Kidney (tissue), 14 donors: ENCODE data around the gene PIP5K1A. TPM values are rescaled to one million over a fixed set of nuclear protein-coding genes. Genes with fewer than 3 reads are reported as not detected.

Experiments used
- DNase-seq, 5 donors: peaks; one replicate each; pipeline ENCODE4 v3.0.0-alpha.2; 2013 to 2020
- FAIRE-seq: peaks from 2 replicates; lab custom pipeline; 2012; peaks lifted over from hg19 to GRCh38; lab: Jason Lieb, UNC
- H3K27ac ChIP-seq, 2 donors: one replicate each; pipeline ENCODE4 v1.7.0; 2013; ENCODE audit warnings: low read depth in 2 of 2, low read length in 2 of 2, inconsistent platforms in 1 of 2
- H3K27me3 ChIP-seq: one replicate; pipeline ENCODE4 v1.7.1; 2013; ENCODE audit warnings: low read length, inconsistent platforms; ENCODE audit not compliant: control insufficient read depth, insufficient read depth
- H3K36me3 ChIP-seq, 3 donors: one replicate each; pipeline versions ENCODE4 v1.7.0 to v1.7.1; 2013; ENCODE audit warnings: low read length in 3 of 3, control low read depth in 1 of 3, inconsistent platforms in 1 of 3; ENCODE audit not compliant: insufficient read depth in 3 of 3, control insufficient read depth in 2 of 3
- H3K4me1 ChIP-seq, 3 donors: one replicate each; pipeline versions ENCODE4 v1.7.0 to v1.7.1; 2013; ENCODE audit warnings: low read length in 3 of 3, inconsistent platforms in 1 of 3, low read depth in 1 of 3; ENCODE audit not compliant: control insufficient read depth in 2 of 3, insufficient read depth in 2 of 3
- H3K4me3 ChIP-seq, 3 donors: one replicate each; pipeline versions ENCODE4 v1.7.0 to v1.8.1; 2013; ENCODE audit warnings: low read length in 3 of 3, control low read depth in 1 of 3, inconsistent platforms in 1 of 3
- H3K9ac ChIP-seq, 3 donors: one replicate each; pipeline versions ENCODE4 v1.7.0 to v1.7.1; 2013; ENCODE audit warnings: low read length in 3 of 3, control low read depth in 1 of 3, inconsistent platforms in 1 of 3
- H3K9me3 ChIP-seq, 3 donors: one replicate each; pipeline versions ENCODE4 v1.7.0 to v1.7.1; 2013; ENCODE audit warnings: low read length in 3 of 3, control low read depth in 1 of 3, inconsistent platforms in 1 of 3; ENCODE audit not compliant: control insufficient read depth in 2 of 3, insufficient read depth in 1 of 3
- CTCF ChIP-seq: IDR thresholded peaks from 3 replicates; pipeline ENCODE4 v1.5.1; 2012; ENCODE audit warnings: mild to moderate bottlenecking, moderate library complexity, borderline replicate concordance; ENCODE audit not compliant: insufficient read depth; ENCODE audit errors: extremely low read depth
- intact Hi-C: fragments of 100-400 bp; cut with DNase I; formaldehyde crosslinking; loops from one replicate; pipeline ENCODE4 v1.11.1; 2022
- polyA plus RNA-seq: library from polyadenylated mRNA; stranded (reverse); fragments of 350-450 nt; fragmentation: Illumina TruSeq; extraction: RNeasy Lipid Tissue Mini Kit (QIAGEN cat#74804); gene quantifications from one replicate; pipeline ENCODE4 v1.2.3, GENCODE V29; 2014; ENCODE audit warnings: low read depth, low replicate concordance; ENCODE audit not compliant: insufficient read depth
- total RNA-seq: library from RNA; stranded (reverse); fragmentation: NEBNext Ultra II Directional; extraction: Animal tissue kit (Norgen Biotek cat#: 25700); gene quantifications from one replicate; pipeline ENCODE4 v1.2.1, GENCODE V29; 2021
- donor health status: control.
- donor health status: control.
- donor health status: control.
- donor health status: control.
- donor health status: control.
- donor health status: DM: yes; HTN: yes; CAD: no.
- donor health status: Normal renal cell carcinoma (clear cell type).

Gene PIP5K1A
- total and polyA plus RNA-seq, 2 donors from 2014 or later: 15.5 to 49.0 TPM

- TF ChIP-seq CTCF: no peak
- Histone ChIP-seq H3K9me3 (no peaks in the 10 kb centered on the region), H3K36me3 (peaks cover 9 to 64% (median 50%) of the 10 kb centered on the region in 3 donors), H3K4me1 (no peaks in the 10 kb centered on the region), H3K27ac (no peak overlapping the region), H3K4me3 (no peak overlapping the region), H3K27me3 (no peaks in the 10 kb centered on the region), H3K9ac (no peak overlapping the region)
- DNase-seq (no peak), FAIRE-seq (no peak)
- intact Hi-C loops: no loop called here
Observed at GRCh38 chr1:151294742-151295462, 96.5 kb downstream of the PIP5K1A start.

Other genes starting within 250 kb of the PIP5K1A start
- 268 TPM for gene CERS2, start 223.7 kb upstream of the PIP5K1A start, total RNA-seq
- gene CERS2, start 223.7 kb upstream of the PIP5K1A start, polyA plus RNA-seq: 258 TPM
- 3.3 TPM for gene ANXA9, start 216.3 kb upstream of the PIP5K1A start, total RNA-seq
- 38.5 TPM for gene ANXA9, start 216.3 kb upstream of the PIP5K1A start, polyA plus RNA-seq
- gene MINDY1, start 191.7 kb upstream of the PIP5K1A start, total RNA-seq: 33.5 TPM
- 35.1 TPM for gene MINDY1, start 191.7 kb upstream of the PIP5K1A start, polyA plus RNA-seq
- 24.0 TPM for gene PRUNE1, start 190.1 kb upstream of the PIP5K1A start, total RNA-seq
- 25.6 TPM for gene PRUNE1, start 190.1 kb upstream of the PIP5K1A start, polyA plus RNA-seq
- 0.54 TPM for gene BNIPL, start 162.0 kb upstream of the PIP5K1A start, total RNA-seq
- 3.1 TPM for gene BNIPL, start 162.0 kb upstream of the PIP5K1A start, polyA plus RNA-seq
- gene C1orf56, start 150.8 kb upstream of the PIP5K1A start, total RNA-seq: 6.2 TPM
- 12.8 TPM for gene C1orf56, start 150.8 kb upstream of the PIP5K1A start, polyA plus RNA-seq
- 107 TPM for gene CDC42SE1, start 138.9 kb upstream of the PIP5K1A start, total RNA-seq
- 36.6 TPM for gene CDC42SE1, start 138.9 kb upstream of the PIP5K1A start, polyA plus RNA-seq
- 1.4 TPM for gene MLLT11, start 138.2 kb upstream of the PIP5K1A start, total RNA-seq
- gene MLLT11, start 138.2 kb upstream of the PIP5K1A start, polyA plus RNA-seq: 2.3 TPM
- 20.5 TPM for gene GABPB2, start 127.8 kb upstream of the PIP5K1A start, total RNA-seq
- gene GABPB2, start 127.8 kb upstream of the PIP5K1A start, polyA plus RNA-seq: 4.7 TPM
- 7.6 TPM for gene SEMA6C, start 51.9 kb upstream of the PIP5K1A start, total RNA-seq
- gene SEMA6C, start 51.9 kb upstream of the PIP5K1A start, polyA plus RNA-seq: 17.4 TPM
- 6.3 TPM for gene TNFAIP8L2, start 41.9 kb upstream of the PIP5K1A start, total RNA-seq
- 1.8 TPM for gene TNFAIP8L2, start 41.9 kb upstream of the PIP5K1A start, polyA plus RNA-seq
- 7.9 TPM for gene LYSMD1, start 32.6 kb upstream of the PIP5K1A start, total RNA-seq
- gene LYSMD1, start 32.6 kb upstream of the PIP5K1A start, polyA plus RNA-seq: 9.1 TPM
- 33.4 TPM for gene SCNM1, start 32.4 kb upstream of the PIP5K1A start, total RNA-seq
- 57.7 TPM for gene SCNM1, start 32.4 kb upstream of the PIP5K1A start, polyA plus RNA-seq
- gene TMOD4, start 22.6 kb upstream of the PIP5K1A start, total RNA-seq: 0.66 TPM
- gene TMOD4, start 22.6 kb upstream of the PIP5K1A start, polyA plus RNA-seq: 0.65 TPM
- 52.6 TPM for gene VPS72, start 8.4 kb upstream of the PIP5K1A start, total RNA-seq
- 38.2 TPM for gene VPS72, start 8.4 kb upstream of the PIP5K1A start, polyA plus RNA-seq
- 123 TPM for gene PSMD4, start 56.2 kb downstream of the PIP5K1A start, total RNA-seq
- gene PSMD4, start 56.2 kb downstream of the PIP5K1A start, polyA plus RNA-seq: 178 TPM
- 30.3 TPM for gene ZNF687, start 83.7 kb downstream of the PIP5K1A start, total RNA-seq
- gene ZNF687, start 83.7 kb downstream of the PIP5K1A start, polyA plus RNA-seq: 8.5 TPM
- 60.9 TPM for gene PI4KB, start 128.9 kb downstream of the PIP5K1A start, total RNA-seq
- 43.5 TPM for gene PI4KB, start 128.9 kb downstream of the PIP5K1A start, polyA plus RNA-seq
- 46.6 TPM for gene RFX5, start 148.7 kb downstream of the PIP5K1A start, total RNA-seq
- gene RFX5, start 148.7 kb downstream of the PIP5K1A start, polyA plus RNA-seq: 17.9 TPM
- 50.0 TPM for gene SELENBP1, start 174.2 kb downstream of the PIP5K1A start, total RNA-seq
- gene SELENBP1, start 174.2 kb downstream of the PIP5K1A start, polyA plus RNA-seq: 161 TPM
- 212 TPM for gene PSMB4, start 201.0 kb downstream of the PIP5K1A start, total RNA-seq
- 436 TPM for gene PSMB4, start 201.0 kb downstream of the PIP5K1A start, polyA plus RNA-seq